ENCODE data around the gene EHMT1.

DNA sequence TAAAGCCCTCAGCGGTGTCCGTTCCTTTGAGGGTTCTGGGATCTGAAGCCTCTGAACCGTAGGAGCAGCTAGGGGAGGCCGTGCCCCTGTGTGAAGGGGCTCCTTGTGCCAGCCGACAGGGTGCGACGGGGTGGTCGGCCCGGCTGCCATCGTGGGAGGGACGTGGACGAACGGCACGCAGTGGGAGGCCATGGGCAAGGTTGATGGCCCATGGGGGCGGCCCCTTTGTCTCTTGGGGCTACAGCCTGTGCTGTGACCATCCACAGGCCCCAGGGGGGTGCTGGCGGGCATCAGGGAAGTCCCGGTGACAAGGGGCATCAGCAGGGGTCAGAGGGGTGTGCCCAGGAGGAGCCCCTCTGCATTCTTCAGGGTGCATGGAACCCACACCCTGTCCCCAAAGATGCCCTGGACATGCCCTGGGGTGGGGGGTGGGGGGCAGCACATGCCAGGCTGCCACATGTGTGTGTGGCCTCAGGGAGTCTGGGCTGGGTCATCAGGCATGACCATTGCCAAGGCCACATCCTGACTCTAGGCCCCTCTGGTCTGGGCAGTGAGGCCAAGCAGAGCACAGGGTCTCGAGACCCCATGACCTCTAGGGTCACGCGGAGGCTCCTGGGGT is 209.2 kb downstream of the EHMT1 start:
- no peak for TF ChIP-seq EZH2 (IDR thresholded peaks at IDR 0.05; ENCODE audit: low read depth, unreplicated experiment)
- TF ChIP-seq, protein P1, sequence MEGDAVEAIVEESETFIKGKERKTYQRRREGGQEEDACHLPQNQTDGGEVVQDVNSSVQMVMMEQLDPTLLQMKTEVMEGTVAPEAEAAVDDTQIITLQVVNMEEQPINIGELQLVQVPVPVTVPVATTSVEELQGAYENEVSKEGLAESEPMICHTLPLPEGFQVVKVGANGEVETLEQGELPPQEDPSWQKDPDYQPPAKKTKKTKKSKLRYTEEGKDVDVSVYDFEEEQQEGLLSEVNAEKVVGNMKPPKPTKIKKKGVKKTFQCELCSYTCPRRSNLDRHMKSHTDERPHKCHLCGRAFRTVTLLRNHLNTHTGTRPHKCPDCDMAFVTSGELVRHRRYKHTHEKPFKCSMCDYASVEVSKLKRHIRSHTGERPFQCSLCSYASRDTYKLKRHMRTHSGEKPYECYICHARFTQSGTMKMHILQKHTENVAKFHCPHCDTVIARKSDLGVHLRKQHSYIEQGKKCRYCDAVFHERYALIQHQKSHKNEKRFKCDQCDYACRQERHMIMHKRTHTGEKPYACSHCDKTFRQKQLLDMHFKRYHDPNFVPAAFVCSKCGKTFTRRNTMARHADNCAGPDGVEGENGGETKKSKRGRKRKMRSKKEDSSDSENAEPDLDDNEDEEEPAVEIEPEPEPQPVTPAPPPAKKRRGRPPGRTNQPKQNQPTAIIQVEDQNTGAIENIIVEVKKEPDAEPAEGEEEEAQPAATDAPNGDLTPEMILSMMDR (conservative IDR thresholded peaks at IDR 0.05; ENCODE audit: low read depth in 2 of 2): no peak
- TF ChIP-seq, protein P2, sequence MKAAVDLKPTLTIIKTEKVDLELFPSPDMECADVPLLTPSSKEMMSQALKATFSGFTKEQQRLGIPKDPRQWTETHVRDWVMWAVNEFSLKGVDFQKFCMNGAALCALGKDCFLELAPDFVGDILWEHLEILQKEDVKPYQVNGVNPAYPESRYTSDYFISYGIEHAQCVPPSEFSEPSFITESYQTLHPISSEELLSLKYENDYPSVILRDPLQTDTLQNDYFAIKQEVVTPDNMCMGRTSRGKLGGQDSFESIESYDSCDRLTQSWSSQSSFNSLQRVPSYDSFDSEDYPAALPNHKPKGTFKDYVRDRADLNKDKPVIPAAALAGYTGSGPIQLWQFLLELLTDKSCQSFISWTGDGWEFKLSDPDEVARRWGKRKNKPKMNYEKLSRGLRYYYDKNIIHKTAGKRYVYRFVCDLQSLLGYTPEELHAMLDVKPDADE (IDR thresholded peaks at IDR 0.05): no peak
- TF ChIP-seq EZH2phosphoT487 (IDR thresholded peaks at IDR 0.05; ENCODE audit: unreplicated experiment): no peak
- TF ChIP-seq CREB1 (CRISPR knock-in tag; IDR thresholded peaks at IDR 0.05; ENCODE audit: low read depth): no peak
- TF ChIP-seq POLR2AphosphoS5 (IDR thresholded peaks at IDR 0.05; ENCODE audit: low read depth): no peak
- TF ChIP-seq, protein P3, sequence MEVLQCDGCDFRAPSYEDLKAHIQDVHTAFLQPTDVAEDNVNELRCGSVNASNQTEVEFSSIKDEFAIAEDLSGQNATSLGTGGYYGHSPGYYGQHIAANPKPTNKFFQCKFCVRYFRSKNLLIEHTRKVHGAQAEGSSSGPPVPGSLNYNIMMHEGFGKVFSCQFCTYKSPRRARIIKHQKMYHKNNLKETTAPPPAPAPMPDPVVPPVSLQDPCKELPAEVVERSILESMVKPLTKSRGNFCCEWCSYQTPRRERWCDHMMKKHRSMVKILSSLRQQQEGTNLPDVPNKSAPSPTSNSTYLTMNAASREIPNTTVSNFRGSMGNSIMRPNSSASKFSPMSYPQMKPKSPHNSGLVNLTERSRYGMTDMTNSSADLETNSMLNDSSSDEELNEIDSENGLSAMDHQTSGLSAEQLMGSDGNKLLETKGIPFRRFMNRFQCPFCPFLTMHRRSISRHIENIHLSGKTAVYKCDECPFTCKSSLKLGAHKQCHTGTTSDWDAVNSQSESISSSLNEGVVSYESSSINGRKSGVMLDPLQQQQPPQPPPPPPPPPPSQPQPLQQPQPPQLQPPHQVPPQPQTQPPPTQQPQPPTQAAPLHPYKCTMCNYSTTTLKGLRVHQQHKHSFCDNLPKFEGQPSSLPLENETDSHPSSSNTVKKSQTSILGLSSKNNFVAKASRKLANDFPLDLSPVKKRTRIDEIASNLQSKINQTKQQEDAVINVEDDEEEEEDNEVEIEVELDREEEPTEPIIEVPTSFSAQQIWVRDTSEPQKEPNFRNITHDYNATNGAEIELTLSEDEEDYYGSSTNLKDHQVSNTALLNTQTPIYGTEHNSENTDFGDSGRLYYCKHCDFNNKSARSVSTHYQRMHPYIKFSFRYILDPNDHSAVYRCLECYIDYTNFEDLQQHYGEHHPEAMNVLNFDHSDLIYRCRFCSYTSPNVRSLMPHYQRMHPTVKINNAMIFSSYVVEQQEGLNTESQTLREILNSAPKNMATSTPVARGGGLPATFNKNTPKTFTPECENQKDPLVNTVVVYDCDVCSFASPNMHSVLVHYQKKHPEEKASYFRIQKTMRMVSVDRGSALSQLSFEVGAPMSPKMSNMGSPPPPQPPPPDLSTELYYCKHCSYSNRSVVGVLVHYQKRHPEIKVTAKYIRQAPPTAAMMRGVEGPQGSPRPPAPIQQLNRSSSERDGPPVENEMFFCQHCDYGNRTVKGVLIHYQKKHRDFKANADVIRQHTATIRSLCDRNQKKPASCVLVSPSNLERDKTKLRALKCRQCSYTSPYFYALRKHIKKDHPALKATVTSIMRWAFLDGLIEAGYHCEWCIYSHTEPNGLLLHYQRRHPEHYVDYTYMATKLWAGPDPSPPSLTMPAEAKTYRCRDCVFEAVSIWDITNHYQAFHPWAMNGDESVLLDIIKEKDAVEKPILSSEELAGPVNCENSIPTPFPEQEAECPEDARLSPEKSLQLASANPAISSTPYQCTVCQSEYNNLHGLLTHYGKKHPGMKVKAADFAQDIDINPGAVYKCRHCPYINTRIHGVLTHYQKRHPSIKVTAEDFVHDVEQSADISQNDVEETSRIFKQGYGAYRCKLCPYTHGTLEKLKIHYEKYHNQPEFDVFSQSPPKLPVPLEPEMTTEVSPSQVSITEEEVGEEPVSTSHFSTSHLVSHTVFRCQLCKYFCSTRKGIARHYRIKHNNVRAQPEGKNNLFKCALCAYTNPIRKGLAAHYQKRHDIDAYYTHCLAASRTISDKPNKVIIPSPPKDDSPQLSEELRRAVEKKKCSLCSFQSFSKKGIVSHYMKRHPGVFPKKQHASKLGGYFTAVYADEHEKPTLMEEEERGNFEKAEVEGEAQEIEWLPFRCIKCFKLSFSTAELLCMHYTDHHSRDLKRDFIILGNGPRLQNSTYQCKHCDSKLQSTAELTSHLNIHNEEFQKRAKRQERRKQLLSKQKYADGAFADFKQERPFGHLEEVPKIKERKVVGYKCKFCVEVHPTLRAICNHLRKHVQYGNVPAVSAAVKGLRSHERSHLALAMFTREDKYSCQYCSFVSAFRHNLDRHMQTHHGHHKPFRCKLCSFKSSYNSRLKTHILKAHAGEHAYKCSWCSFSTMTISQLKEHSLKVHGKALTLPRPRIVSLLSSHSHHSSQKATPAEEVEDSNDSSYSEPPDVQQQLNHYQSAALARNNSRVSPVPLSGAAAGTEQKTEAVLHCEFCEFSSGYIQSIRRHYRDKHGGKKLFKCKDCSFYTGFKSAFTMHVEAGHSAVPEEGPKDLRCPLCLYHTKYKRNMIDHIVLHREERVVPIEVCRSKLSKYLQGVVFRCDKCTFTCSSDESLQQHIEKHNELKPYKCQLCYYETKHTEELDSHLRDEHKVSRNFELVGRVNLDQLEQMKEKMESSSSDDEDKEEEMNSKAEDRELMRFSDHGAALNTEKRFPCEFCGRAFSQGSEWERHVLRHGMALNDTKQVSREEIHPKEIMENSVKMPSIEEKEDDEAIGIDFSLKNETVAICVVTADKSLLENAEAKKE (CRISPR knock-in tag; IDR thresholded peaks at IDR 0.05): no peak
- TF ChIP-seq, protein P4, sequence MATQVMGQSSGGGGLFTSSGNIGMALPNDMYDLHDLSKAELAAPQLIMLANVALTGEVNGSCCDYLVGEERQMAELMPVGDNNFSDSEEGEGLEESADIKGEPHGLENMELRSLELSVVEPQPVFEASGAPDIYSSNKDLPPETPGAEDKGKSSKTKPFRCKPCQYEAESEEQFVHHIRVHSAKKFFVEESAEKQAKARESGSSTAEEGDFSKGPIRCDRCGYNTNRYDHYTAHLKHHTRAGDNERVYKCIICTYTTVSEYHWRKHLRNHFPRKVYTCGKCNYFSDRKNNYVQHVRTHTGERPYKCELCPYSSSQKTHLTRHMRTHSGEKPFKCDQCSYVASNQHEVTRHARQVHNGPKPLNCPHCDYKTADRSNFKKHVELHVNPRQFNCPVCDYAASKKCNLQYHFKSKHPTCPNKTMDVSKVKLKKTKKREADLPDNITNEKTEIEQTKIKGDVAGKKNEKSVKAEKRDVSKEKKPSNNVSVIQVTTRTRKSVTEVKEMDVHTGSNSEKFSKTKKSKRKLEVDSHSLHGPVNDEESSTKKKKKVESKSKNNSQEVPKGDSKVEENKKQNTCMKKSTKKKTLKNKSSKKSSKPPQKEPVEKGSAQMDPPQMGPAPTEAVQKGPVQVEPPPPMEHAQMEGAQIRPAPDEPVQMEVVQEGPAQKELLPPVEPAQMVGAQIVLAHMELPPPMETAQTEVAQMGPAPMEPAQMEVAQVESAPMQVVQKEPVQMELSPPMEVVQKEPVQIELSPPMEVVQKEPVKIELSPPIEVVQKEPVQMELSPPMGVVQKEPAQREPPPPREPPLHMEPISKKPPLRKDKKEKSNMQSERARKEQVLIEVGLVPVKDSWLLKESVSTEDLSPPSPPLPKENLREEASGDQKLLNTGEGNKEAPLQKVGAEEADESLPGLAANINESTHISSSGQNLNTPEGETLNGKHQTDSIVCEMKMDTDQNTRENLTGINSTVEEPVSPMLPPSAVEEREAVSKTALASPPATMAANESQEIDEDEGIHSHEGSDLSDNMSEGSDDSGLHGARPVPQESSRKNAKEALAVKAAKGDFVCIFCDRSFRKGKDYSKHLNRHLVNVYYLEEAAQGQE (IDR thresholded peaks at IDR 0.05; ENCODE audit: unreplicated experiment): no peak
- TF ChIP-seq NANOG (IDR thresholded peaks at IDR 0.05; ENCODE audit: borderline replicate concordance): no peak
- TF ChIP-seq JUNB (IDR thresholded peaks at IDR 0.05; ENCODE audit: unreplicated experiment): no peak
- TF ChIP-seq ZNF114 (CRISPR knock-in tag; IDR thresholded peaks at IDR 0.05): no peak
